GM12874 (cell line): ENCODE measurements around the gene CLIC3.

ENCODE experiments used
- TF ChIP-seq, protein P1 (sequence below): IDR thresholded peaks from 2 replicates; pipeline ENCODE4 v1.5.1; 2011; ENCODE audit warnings: low read depth, mild to moderate bottlenecking, control low read depth, low read length, moderate library complexity; ENCODE audit not compliant: insufficient read depth

Gene CLIC3

DNA sequence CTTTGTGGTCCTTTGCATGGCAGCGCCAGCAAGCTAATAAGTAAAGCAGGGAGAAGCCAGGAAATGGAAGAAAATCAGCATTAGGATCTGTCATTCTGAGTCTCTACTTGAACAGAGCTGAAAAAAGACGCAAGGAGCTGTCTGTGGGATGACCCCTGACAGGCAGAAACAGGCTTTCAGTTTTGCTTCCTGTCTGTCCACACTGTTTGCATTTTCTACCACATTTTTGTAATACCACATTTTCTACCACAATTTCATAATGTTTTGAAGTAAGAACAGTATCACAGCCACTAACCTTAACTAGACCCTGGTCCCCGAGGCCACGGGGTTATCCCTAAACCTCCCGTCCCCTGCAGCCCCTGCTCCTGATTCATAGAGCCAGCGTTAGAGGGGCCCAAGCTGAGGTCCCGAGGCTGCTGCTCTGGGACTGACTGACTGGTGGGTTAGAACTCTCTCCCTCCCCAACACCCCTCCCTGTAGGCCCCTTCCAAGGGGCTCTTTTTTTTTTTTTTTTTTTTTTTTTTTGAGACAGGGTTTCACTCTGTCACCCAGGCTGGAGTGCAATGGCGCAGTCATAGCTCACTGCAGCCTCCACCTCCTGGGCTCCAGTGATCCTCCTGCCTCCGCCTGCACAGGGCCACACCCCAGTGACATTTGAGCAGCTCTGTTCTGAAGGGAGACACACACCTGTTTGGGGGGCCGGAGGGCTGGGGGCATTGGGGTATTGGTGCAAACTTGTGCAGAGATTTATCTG, 4.0 kb upstream of the CLIC3 start:
- TF ChIP-seq, protein P1, sequence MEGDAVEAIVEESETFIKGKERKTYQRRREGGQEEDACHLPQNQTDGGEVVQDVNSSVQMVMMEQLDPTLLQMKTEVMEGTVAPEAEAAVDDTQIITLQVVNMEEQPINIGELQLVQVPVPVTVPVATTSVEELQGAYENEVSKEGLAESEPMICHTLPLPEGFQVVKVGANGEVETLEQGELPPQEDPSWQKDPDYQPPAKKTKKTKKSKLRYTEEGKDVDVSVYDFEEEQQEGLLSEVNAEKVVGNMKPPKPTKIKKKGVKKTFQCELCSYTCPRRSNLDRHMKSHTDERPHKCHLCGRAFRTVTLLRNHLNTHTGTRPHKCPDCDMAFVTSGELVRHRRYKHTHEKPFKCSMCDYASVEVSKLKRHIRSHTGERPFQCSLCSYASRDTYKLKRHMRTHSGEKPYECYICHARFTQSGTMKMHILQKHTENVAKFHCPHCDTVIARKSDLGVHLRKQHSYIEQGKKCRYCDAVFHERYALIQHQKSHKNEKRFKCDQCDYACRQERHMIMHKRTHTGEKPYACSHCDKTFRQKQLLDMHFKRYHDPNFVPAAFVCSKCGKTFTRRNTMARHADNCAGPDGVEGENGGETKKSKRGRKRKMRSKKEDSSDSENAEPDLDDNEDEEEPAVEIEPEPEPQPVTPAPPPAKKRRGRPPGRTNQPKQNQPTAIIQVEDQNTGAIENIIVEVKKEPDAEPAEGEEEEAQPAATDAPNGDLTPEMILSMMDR, result no peak

DNA sequence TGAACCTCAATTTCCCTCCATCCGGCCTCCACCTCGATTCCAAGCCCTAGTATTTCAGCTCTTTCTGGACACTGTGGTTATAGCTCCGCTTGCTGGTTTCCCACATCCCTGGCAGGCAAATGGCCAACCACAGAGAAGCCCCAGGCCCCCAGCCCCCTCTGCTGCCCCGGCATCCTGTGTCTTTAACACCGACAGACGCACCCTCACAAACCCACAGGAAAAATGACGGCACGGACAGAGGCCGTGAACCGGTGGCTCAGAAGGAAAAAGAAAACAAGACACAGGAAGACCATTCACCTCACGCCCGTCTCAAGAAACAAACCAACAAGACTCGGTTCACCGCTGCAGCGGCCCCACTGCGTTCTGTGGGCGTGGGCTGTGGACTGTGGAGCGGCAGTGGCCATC, 1.5 kb upstream of the CLIC3 start:
- TF ChIP-seq, protein P1, result no peak

DNA sequence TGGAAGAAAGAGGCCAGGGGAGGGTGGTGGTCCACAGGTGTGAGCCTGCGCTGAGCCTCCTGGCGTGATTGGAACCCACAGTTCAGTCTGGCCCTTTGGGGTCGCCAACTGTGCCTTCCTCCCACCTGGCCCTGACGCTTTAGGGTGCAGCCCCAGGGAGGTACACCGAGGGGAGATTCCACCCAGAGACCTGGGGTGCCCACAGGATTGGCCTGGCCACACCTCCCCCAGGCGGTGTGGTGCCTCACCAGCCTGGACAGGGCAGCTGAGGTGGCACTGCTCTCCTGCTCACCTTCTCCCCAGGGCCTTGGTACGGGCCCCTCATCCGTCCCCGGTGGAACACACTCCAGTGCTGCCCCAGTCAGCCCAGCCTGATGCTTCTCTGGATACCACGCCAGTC, 1.0 kb upstream of the CLIC3 start:
- TF ChIP-seq, protein P1, result no peak

DNA sequence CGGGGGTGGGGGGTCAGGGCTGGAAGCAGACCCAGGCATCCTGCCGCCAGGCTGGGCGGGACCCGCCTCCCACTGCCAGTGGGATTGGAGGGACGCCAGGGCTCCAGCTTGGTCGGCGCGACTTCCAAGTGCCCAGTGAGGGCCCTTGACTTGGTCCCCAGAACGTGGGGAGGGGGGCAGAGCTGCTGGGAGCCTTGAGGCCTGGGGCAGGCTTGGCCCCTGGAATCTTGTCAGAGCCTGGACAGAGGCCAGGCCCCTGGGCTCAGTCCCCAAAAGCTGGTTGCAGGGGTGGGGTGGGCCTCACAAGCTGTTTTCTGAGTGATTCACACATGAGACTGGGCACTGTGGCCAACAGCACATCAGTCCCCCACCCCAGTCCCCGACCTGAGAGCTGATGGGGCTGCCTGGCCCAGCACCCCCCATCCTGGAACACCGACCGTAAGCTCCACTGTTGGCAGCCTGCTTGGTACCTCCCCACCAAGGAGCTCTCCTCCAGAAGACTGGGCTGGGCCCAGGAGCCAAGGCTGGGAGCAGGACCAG, 526 bp downstream of the CLIC3 start:
- TF ChIP-seq, protein P1, result no peak

DNA sequence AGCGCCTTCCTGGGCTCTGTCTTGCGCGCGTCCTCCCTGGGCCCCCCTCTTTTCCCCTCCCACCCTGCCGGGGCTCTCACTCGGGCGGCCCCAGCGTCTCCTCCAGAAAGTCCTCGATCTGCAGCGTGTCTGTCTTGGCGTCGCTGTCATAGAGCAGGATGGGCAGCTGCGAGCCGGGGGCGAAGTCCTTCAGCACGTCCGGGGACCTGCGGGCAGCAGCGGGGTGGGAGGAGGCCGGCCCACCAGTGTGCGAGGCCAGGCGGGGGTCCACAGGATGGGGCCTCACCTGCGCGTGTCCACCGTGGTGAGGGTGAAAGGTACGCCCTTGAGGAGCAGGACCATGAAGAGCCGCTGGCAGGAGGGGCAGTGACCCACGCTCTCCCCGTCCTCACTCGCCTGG, 1.0 kb downstream of the CLIC3 start:
- TF ChIP-seq, protein P1, result no peak

DNA sequence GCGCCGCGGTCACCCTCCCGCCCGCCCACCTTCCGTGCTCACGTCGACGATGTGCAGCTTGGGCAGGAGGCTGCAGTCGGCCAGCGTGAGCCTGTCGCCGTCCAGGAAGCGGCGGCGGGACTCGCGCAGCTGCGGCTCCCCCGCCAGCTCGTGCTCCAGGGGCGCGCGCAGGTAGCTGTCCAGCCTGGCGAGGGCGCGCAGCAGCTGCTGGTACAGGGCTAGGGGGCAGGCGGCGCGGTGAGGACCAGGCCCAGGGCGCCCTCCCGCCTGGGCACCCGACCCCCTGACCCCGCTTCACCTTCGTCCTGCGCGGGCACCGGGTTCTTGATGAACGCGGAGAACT, 1.5 kb downstream of the CLIC3 start:
- TF ChIP-seq, protein P1, result no peak

DNA sequence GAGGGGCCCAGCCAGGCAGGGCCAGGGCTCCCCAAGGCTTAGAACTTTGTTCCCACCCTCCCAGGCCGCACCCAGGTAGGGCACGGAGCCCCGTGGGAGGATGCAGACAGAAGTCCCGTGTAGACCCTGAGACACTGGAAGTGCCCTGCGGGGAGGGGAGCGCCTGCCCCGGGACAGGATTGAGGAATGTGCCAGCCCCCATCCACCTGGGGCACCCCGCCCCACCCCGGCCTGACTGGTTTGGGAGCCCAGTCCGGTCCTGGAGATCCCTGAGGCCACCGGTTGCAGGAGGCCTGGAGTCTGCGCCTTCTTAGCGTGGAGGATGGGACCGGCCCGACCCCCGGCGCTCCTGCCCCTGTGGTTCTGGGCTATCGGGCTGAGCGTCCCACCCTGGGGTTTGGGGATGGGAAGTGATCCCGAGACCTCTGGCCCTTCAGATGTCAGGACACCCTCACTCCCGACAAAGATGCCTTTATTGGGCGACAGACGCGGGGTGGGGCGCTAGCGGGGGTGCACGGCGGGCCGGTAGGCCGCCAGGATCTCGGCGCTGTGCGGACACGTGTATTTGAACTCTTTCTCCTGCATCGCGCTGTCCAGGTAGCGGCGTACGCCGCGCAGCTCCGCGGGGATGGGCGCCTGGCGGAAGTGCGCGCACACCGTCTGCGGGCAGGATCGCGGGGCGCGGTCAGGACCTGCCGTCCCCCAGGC, 2.0 kb downstream of the CLIC3 start:
- TF ChIP-seq, protein P1, result no peak
